GM20431 (cell line): ENCODE results near the gene ZNF169.
"Not testable (repeated sequence)": the region's sequence is repeated elsewhere in the genome, so short reads cannot be mapped to it uniquely, and the experiment has no call there.

ENCODE experiments used
- in situ Hi-C: fragments of 300-500 bp; cut with MseI, MboI; formaldehyde crosslinking; loops from one replicate; pipeline ENCODE4 v1.15.0; 2020; ENCODE audit warnings: low sequenced_read_pairs; ENCODE audit not compliant: unreplicated experiment

Gene ZNF169

GRCh38 chr9:94259077-94259862 lies at the start of gene ZNF169:
Gene ZNF169 (plus strand): TSS chr9:94259298. CDS start chr9:94278813, 19,515 bp downstream.
- in situ Hi-C loops = no loop called here

- in situ Hi-C loops = loop anchor here (25.0 kb wide), 1 partner anchor 524 kb away; no protein-coding TSS in a partner anchor
Measured at GRCh38 chr9:94210616-94211603, 48.2 kb upstream of the ZNF169 start.

- in situ Hi-C loops = loop anchor here (25.0 kb wide), 1 partner anchor 525 kb away; no protein-coding TSS in a partner anchor
Measured at GRCh38 chr9:94212091-94212490, 47.0 kb upstream of the ZNF169 start.

GRCh38 chr9:94212531-94212930 lies 46.6 kb upstream of the ZNF169 start:
- in situ Hi-C loops = loop anchor here (25.0 kb wide), 1 partner anchor 525 kb away; no protein-coding TSS in a partner anchor

GRCh38 chr9:94213511-94214124 lies 45.5 kb upstream of the ZNF169 start:
- in situ Hi-C loops = loop anchor here (25.0 kb wide), 1 partner anchor 526 kb away; no protein-coding TSS in a partner anchor

GRCh38 chr9:94222870-94223269 lies 36.2 kb upstream of the ZNF169 start:
- in situ Hi-C loops = loop anchor here (25.0 kb wide), 1 partner anchor 536 kb away; no protein-coding TSS in a partner anchor

GRCh38 chr9:94225413-94225812 lies 33.7 kb upstream of the ZNF169 start:
- in situ Hi-C loops = not testable (repeated sequence)

- in situ Hi-C loops = no loop called here
Measured at GRCh38 chr9:94228616-94229015, 30.5 kb upstream of the ZNF169 start.

- in situ Hi-C loops = no loop called here
Measured at GRCh38 chr9:94232428-94232827, 26.7 kb upstream of the ZNF169 start.

- in situ Hi-C loops = not testable (repeated sequence)
Measured at GRCh38 chr9:94241098-94241497, 18.0 kb upstream of the ZNF169 start.

- in situ Hi-C loops = no loop called here
Measured at GRCh38 chr9:94245651-94246050, 13.4 kb upstream of the ZNF169 start.

GRCh38 chr9:94250456-94250855 lies 8.6 kb upstream of the ZNF169 start:
- in situ Hi-C loops = no loop called here

GRCh38 chr9:94256007-94256406 lies 3.1 kb upstream of the ZNF169 start:
- in situ Hi-C loops = no loop called here

- in situ Hi-C loops = not testable (repeated sequence)
Measured at GRCh38 chr9:94265626-94266402, 6.7 kb downstream of the ZNF169 start.

GRCh38 chr9:94269264-94269663 lies 10.2 kb downstream of the ZNF169 start:
- in situ Hi-C loops = no loop called here

- in situ Hi-C loops = no loop called here
Measured at GRCh38 chr9:94270009-94270408, 10.9 kb downstream of the ZNF169 start.

- in situ Hi-C loops = not testable (repeated sequence)
Measured at GRCh38 chr9:94277029-94277428, 17.9 kb downstream of the ZNF169 start.

- in situ Hi-C loops = no loop called here
Measured at GRCh38 chr9:94277885-94278536, 18.9 kb downstream of the ZNF169 start.
